AG10803 (cell line): Measurements from ENCODE around the gene PRKCE.

Experiments
- DNase-seq: peaks from one replicate; pipeline ENCODE4 v3.0.0; 2010; ENCODE audit warnings: low read depth
- H3K4me3 ChIP-seq: 2 replicates; pipeline ENCODE4 v1.5.1; 2011; ENCODE audit warnings: mild to moderate bottlenecking, low read length, control low read depth
- CTCF ChIP-seq: conservative IDR thresholded peaks from 2 replicates; pipeline ENCODE4 v1.5.1; 2011; ENCODE audit warnings: mild to moderate bottlenecking, low read length, control low read depth, inconsistent platforms

PRKCE gene

GRCh38 chr2:45768208-45768607 lies 116.7 kb downstream of the PRKCE start:
- H3K4me3 ChIP-seq: no peak overlapping the region
- no peak for TF ChIP-seq CTCF
- no peak for DNase-seq

GRCh38 chr2:45769056-45769455 lies 117.6 kb downstream of the PRKCE start:
- no peak for TF ChIP-seq CTCF

GRCh38 chr2:45769854-45770576 lies 118.5 kb downstream of the PRKCE start:
- no peak for DNase-seq
- no peak for TF ChIP-seq CTCF

More at GRCh38 chr2:45769056-45769455, 117.6 kb downstream of the PRKCE start:
- no peak overlapping the region for H3K4me3 ChIP-seq
- no peak for DNase-seq

GRCh38 chr2:45770811-45771210 lies 119.3 kb downstream of the PRKCE start:
- TF ChIP-seq CTCF: no peak
- no peak for DNase-seq
- H3K4me3 ChIP-seq: peak overlapping the region; percentile 42

More at GRCh38 chr2:45769854-45770576, 118.5 kb downstream of the PRKCE start:
- H3K4me3 ChIP-seq: no peak overlapping the region

- no peak for TF ChIP-seq CTCF
- peak overlapping the region; percentile 42 for H3K4me3 ChIP-seq
- peak; percentile 34 for DNase-seq
Observed at GRCh38 chr2:45771261-45771660, 119.8 kb downstream of the PRKCE start.

- TF ChIP-seq CTCF: no peak
- H3K4me3 ChIP-seq: no peak overlapping the region
- DNase-seq: no peak
Observed at GRCh38 chr2:45772038-45772437, 120.6 kb downstream of the PRKCE start.

- no peak overlapping the region for H3K4me3 ChIP-seq
- TF ChIP-seq CTCF: no peak
- no peak for DNase-seq
Observed at GRCh38 chr2:45773909-45774308, 122.4 kb downstream of the PRKCE start.
